Central memory CD8-positive, alpha-beta T cell (primary cell): ENCODE measurements around the gene SRF.

ENCODE experiments used
- ATAC-seq: fragments of 150-1000 bp; cut with Tn5 transposase; replicated peaks from 2 replicates; pipeline ENCODE4 v1.10.0; 2022; ENCODE audit warnings: mild to moderate bottlenecking, moderate FRiP score, moderate number of reproducible peaks; ENCODE audit not compliant: poor library complexity, severe bottlenecking; ENCODE audit errors: extremely low read depth
- DNase-seq, 2 donors: peaks; one replicate each; pipeline ENCODE4 v3.0.0; 2021; ENCODE audit warnings: low spot score in 2 of 2
- H3K27ac Mint-ChIP-seq: one replicate; pipeline ENCODE4 v1.8.0; 2022; ENCODE audit warnings: low read depth, mild to moderate bottlenecking, moderate library complexity, mixed read lengths
- H3K27me3 Mint-ChIP-seq: one replicate; pipeline ENCODE4 v1.8.0; 2022; ENCODE audit warnings: mixed read lengths
- H3K36me3 Mint-ChIP-seq: one replicate; pipeline ENCODE4 v1.8.0; 2022; ENCODE audit warnings: mild to moderate bottlenecking, moderate library complexity, mixed read lengths; ENCODE audit not compliant: insufficient read depth
- H3K4me1 Mint-ChIP-seq: one replicate; pipeline ENCODE4 v1.8.0; 2022; ENCODE audit warnings: mixed read lengths
- H3K4me3 Mint-ChIP-seq: one replicate; pipeline ENCODE4 v1.8.0; 2022; ENCODE audit warnings: mild to moderate bottlenecking, moderate library complexity, mixed read lengths
- H3K9me3 Mint-ChIP-seq: one replicate; pipeline ENCODE4 v1.8.0; 2022; ENCODE audit warnings: mixed read lengths

SRF gene

DNA sequence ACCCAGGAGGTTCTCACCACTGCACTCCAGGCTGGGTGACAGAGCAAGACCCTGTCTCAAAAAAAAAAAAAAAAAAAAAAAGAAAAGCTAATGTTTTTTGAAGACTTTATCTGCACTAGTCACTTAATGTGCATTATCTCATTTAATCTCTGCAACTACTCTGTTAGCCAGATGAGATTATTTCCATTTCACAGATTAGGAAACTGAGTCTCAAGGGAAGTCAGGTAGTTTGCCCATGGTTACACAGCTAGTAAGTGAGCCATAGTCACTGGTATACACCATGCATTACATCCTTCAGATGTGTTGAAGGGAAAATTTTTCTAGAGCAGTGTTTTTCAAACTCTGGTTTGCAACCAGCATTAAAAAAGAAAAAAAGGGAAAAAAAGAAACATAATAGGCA is 7.2 kb upstream of the SRF start:
- Mint-ChIP-seq H3K9me3 (no peaks in the 10 kb centered on the region), H3K36me3 (no peaks in the 10 kb centered on the region), H3K4me3 (no peak overlapping the region), H3K27me3 (no peaks in the 10 kb centered on the region), H3K4me1 (no peaks in the 10 kb centered on the region), H3K27ac (no peak overlapping the region)
- DNase-seq (no peak), ATAC-seq (no peak)

GRCh38 chr6:43170417-43170930 is 595 bp upstream of the SRF start:
- Mint-ChIP-seq H3K9me3 (no peaks in the 10 kb centered on the region), H3K4me1 (peaks cover 39% of the 10 kb centered on the region), H3K27me3 (no peaks in the 10 kb centered on the region), H3K4me3 (peak overlapping the region; percentile 86), H3K27ac (peak overlapping the region; percentile 92), H3K36me3 (peaks cover 13% of the 10 kb centered on the region)
- ATAC-seq: no peak
- DNase-seq: no peak

DNA sequence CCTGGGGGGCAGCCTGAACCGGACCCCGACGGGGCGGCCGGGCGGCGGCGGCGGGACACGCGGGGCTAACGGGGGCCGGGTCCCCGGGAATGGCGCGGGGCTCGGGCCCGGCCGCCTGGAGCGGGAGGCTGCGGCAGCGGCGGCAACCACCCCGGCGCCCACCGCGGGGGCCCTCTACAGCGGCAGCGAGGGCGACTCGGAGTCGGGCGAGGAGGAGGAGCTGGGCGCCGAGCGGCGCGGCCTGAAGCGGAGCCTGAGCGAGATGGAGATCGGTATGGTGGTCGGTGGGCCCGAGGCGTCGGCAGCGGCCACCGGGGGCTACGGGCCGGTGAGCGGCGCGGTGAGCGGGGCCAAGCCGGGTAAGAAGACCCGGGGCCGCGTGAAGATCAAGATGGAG is 636 bp downstream of the SRF start:
- peak; percentile 15 for ATAC-seq
- DNase-seq: peak in 1 of 2 donors; percentile 25
- H3K27ac Mint-ChIP-seq: peak overlapping the region; percentile 92

GRCh38 chr6:43172104-43173007 is 1.3 kb downstream of the SRF start:
- Mint-ChIP-seq H3K27me3 (no peaks in the 10 kb centered on the region), H3K9me3 (no peaks in the 10 kb centered on the region), H3K36me3 (peaks cover 22% of the 10 kb centered on the region), H3K4me3 (peak overlapping the region; percentile 86), H3K27ac (peak overlapping the region; percentile 92), H3K4me1 (peaks cover 45% of the 10 kb centered on the region)
- no peak for ATAC-seq
- DNase-seq: peak; percentile 15 to 20

More for the DNA sequence above, 636 bp downstream of the SRF start:
- H3K4me3 Mint-ChIP-seq: peak overlapping the region; percentile 86
- H3K27me3 Mint-ChIP-seq: no peaks in the 10 kb centered on the region
- H3K9me3 Mint-ChIP-seq: no peaks in the 10 kb centered on the region
- peaks cover 20% of the 10 kb centered on the region for H3K36me3 Mint-ChIP-seq
- H3K4me1 Mint-ChIP-seq: peaks cover 45% of the 10 kb centered on the region

DNA sequence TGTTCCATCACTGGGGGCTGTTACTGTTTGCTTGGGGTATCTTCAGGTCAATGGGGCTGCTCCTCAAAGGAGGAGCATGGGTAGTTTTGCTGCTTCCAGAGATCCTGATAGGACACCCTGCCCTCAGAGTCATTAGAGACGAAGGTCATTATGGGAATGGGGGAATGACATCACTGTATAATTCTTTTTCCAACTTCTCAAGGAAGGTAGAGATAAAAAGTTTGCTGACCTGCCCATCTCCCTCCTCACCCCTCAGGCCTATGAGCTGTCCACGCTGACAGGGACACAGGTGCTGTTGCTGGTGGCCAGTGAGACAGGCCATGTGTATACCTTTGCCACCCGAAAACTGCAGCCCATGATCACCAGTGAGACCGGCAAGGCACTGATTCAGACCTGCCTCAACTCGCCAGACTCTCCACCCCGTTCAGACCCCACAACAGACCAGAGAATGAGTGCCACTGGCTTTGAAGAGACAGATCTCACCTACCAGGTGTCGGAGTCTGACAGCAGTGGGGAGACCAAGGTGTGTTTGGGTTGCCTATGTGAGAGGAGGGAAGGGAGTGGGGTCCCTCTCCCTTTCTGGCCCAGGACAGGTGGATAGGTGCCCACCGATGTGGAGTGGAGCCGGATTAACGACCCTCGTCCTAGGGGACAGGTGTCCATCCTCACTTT is 2.7 kb downstream of the SRF start:
- peak overlapping the region; percentile 86 for H3K4me3 Mint-ChIP-seq
- peak overlapping the region; percentile 92 for H3K27ac Mint-ChIP-seq
- peaks cover 45% of the 10 kb centered on the region for H3K4me1 Mint-ChIP-seq
- no peak for ATAC-seq
- H3K27me3 Mint-ChIP-seq: no peaks in the 10 kb centered on the region
- no peaks in the 10 kb centered on the region for H3K9me3 Mint-ChIP-seq
- peaks cover 30% of the 10 kb centered on the region for H3K36me3 Mint-ChIP-seq
- DNase-seq: peak in 1 of 2 donors; percentile 21

GRCh38 chr6:43174263-43175112 is 3.4 kb downstream of the SRF start:
- H3K4me3 Mint-ChIP-seq: peak overlapping the region; percentile 86
- H3K36me3 Mint-ChIP-seq: peaks cover 34% of the 10 kb centered on the region
- ATAC-seq (peak; percentile 59), DNase-seq (peak; percentile 71 to 85)
- H3K4me1 Mint-ChIP-seq: peaks cover 45% of the 10 kb centered on the region
- H3K27me3 Mint-ChIP-seq: no peaks in the 10 kb centered on the region
- H3K9me3 Mint-ChIP-seq: no peaks in the 10 kb centered on the region
- peak overlapping the region; percentile 92 for H3K27ac Mint-ChIP-seq

- no peak overlapping the region for H3K4me3 Mint-ChIP-seq
- DNase-seq: no peak
- ATAC-seq: no peak
Measured at GRCh38 chr6:43175676-43176422, 4.8 kb downstream of the SRF start.

DNA sequence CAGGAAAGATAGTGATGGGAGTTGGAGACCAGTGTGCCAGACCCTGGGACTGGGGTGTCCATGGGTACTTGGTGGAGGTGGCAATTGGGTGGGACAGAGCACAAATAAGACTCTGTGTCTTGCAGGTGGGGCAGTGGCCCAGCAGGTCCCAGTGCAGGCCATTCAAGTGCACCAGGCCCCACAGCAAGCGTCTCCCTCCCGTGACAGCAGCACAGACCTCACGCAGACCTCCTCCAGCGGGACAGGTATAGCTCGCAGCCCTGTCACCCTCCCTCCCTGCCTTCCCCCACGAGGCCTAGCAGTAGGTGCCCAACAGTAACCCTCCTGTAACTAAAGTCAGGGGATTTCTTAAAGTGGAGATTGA is 5.3 kb downstream of the SRF start:
- H3K36me3 Mint-ChIP-seq: peaks cover 32% of the 10 kb centered on the region
- no peak for ATAC-seq
- no peak overlapping the region for H3K27ac Mint-ChIP-seq

More at GRCh38 chr6:43175676-43176422, 4.8 kb downstream of the SRF start:
- no peak overlapping the region for H3K27ac Mint-ChIP-seq
- H3K9me3 Mint-ChIP-seq: no peaks in the 10 kb centered on the region
- H3K36me3 Mint-ChIP-seq: peaks cover 33% of the 10 kb centered on the region
- no peaks in the 10 kb centered on the region for H3K27me3 Mint-ChIP-seq
- H3K4me1 Mint-ChIP-seq: peaks cover 43% of the 10 kb centered on the region

GRCh38 chr6:43178150-43178549 is 7.1 kb downstream of the SRF start:
- Mint-ChIP-seq H3K9me3 (no peaks in the 10 kb centered on the region), H3K27me3 (no peaks in the 10 kb centered on the region), H3K4me3 (no peak overlapping the region), H3K27ac (no peak overlapping the region), H3K4me1 (peaks cover 47% of the 10 kb centered on the region), H3K36me3 (peaks cover 28% of the 10 kb centered on the region)
- ATAC-seq: no peak
- DNase-seq: no peak

More for the DNA sequence above, 5.3 kb downstream of the SRF start:
- H3K27me3 Mint-ChIP-seq: no peaks in the 10 kb centered on the region
- H3K9me3 Mint-ChIP-seq: no peaks in the 10 kb centered on the region
- no peak for DNase-seq
- H3K4me3 Mint-ChIP-seq: no peak overlapping the region
- H3K4me1 Mint-ChIP-seq: peaks cover 45% of the 10 kb centered on the region

DNA sequence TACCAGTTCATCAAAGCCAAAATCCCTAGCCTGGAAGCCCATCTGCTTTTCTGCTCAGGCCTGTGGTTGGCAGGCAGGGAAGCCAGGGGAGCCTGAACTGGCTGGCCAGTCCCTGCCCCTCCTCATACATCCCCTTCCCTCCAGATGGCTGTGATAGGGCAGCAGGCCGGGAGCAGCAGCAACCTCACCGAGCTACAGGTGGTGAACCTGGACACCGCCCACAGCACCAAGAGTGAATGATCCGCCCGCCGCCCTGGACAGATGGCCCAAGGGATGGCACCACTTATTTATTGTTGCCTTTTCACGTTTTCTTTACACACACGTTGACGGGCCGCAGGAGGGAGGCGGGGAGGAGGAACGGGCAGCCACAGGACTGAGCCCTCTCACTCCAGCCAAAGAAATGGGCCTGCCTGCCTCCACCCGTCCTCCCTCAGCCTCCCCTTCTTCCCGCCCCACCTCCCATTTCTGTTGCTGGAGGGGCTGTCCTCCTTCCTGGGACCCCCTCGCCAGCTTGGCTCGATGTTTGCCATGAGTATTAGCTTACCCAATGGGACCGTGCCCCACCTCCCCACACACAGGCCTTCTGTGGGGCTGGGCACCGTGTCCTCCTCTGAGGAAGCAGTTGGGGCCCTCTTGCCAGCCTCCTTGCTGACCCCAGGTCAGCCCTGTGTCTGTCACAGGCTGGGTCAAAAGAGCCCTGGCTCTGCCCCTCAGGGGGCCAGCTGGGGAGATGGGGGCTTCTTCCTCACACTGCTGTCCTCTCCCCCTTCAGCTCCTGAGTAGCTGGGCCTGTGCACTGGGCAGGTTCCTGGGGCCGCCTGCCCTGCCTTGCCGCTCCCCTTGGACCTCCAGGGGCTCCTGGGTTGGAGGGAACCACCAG is 8.1 kb downstream of the SRF start:
- Mint-ChIP-seq H3K9me3 (no peaks in the 10 kb centered on the region), H3K36me3 (peaks cover 30% of the 10 kb centered on the region), H3K4me1 (peaks cover 47% of the 10 kb centered on the region), H3K4me3 (no peak overlapping the region), H3K27me3 (no peaks in the 10 kb centered on the region), H3K27ac (no peak overlapping the region)
- no peak for ATAC-seq
- no peak for DNase-seq

DNA sequence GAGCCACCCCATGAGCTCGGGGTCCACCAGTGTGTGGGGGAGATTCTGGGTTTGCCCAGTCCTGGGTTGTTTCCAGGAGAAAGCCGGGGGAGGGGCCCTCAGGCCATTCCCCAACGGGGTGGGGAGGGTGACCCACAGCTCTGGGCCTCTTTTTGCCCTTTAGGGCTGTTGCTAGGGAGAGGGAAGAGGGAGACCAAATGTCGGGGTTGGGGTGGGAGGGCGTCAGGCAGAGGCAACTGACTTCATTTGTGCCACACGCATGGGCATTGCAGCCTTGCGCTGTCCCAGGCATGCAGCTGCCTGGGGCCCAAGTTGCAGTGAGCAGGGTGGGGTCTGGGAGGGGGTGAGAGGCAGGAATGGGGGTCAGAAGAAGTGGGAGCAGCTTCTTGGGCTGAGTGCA is 9.0 kb downstream of the SRF start:
- H3K36me3 Mint-ChIP-seq: peaks cover 29% of the 10 kb centered on the region
- H3K27me3 Mint-ChIP-seq: no peaks in the 10 kb centered on the region
- H3K4me3 Mint-ChIP-seq: no peak overlapping the region
- H3K4me1 Mint-ChIP-seq: peaks cover 46% of the 10 kb centered on the region
- no peak for DNase-seq
- ATAC-seq: no peak
- no peaks in the 10 kb centered on the region for H3K9me3 Mint-ChIP-seq
- no peak overlapping the region for H3K27ac Mint-ChIP-seq
